K562 (cell line): ENCODE results near the gene EGLN1. TPM values are rescaled to one million over a fixed set of nuclear protein-coding genes. Genes with fewer than 3 reads are reported as not detected.

Experiments used
- EP300 ChIP-seq: IDR thresholded peaks from 2 replicates; pipeline ENCODE4 v1.6.1; 2012; ENCODE audit warnings: low read length, improper control_type of control experiment
- FOSL1 ChIP-seq: fragments of 200-800 bp; sonication (Bioruptor generic); conservative IDR thresholded peaks from 2 replicates; pipeline ENCODE4 v1.6.1; 2016; ENCODE audit warnings: missing genetic modification characterization, missing compliant biosample characterization
- KDM4B ChIP-seq, 2 experiments: fragments of 450-650 bp in 1 of 2; sonication (generic) in 1 of 2; IDR thresholded peaks; 2 replicates each; pipeline ENCODE4 v1.6.1; 2016 to 2017; ENCODE audit warnings: borderline replicate concordance in 2 of 2, antibody characterized with exemption in 1 of 2, low read depth in 1 of 2, mild to moderate bottlenecking in 1 of 2
- POLR3G ChIP-seq: IDR thresholded peaks from 2 replicates; pipeline ENCODE4 v1.6.1; 2011; ENCODE audit not compliant: insufficient read length, insufficient replicate concordance; ENCODE audit errors: extremely low read depth
- PRPF4 ChIP-seq: fragments of 200-400 bp; formaldehyde crosslinking; IDR thresholded peaks from one replicate; pipeline ENCODE4 v1.6.1; 2017; ENCODE audit warnings: low read length, low read depth, mild to moderate bottlenecking; ENCODE audit not compliant: insufficient read depth, poor library complexity, severe bottlenecking
- SMAD4 ChIP-seq: fragments of 250-450 bp; sonication (Bioruptor Pico); conservative IDR thresholded peaks from 2 replicates; pipeline ENCODE4 v1.8.0; 2021; ENCODE audit warnings: inconsistent platforms, mild to moderate bottlenecking, moderate library complexity
- SMARCC2 ChIP-seq: fragments of 450-650 bp; IDR thresholded peaks from 2 replicates; pipeline ENCODE4 v1.6.1; 2017; ENCODE audit warnings: antibody characterized with exemption, moderate library complexity, mild to moderate bottlenecking, low read depth
- SNRNP70 ChIP-seq: fragments of 200-400 bp; formaldehyde crosslinking; optimal IDR thresholded peaks from 2 replicates; pipeline ENCODE3; 2017; ENCODE audit warnings: low read depth, low read length
- SRF ChIP-seq, 2 experiments: fragments of 250-450, 450-650 bp in 1 of 2; sonication (Bioruptor Pico) in 1 of 2; sonication (generic) in 1 of 2; formaldehyde crosslinking; IDR thresholded peaks; 2 replicates each; pipeline versions ENCODE4 v1.5.0 to v1.5.1; 2020 to 2022; ENCODE audit warnings: mild to moderate bottlenecking in 1 of 2, missing genetic modification reagents in 1 of 2
- ZNF140 ChIP-seq: fragments of 250-450 bp; sonication (Bioruptor Pico); IDR thresholded peaks from 2 replicates; pipeline ENCODE4 v1.8.0; 2021; ENCODE audit warnings: moderate library complexity, mild to moderate bottlenecking, inconsistent platforms
- ZNF274 ChIP-seq: IDR thresholded peaks from 2 replicates; pipeline ENCODE4 v1.6.1; 2011; ENCODE audit warnings: low read depth, mild to moderate bottlenecking, low read length, moderate library complexity, borderline replicate concordance
- polyA plus RNA-seq, 8 experiments: library from polyadenylated mRNA; depleted of rRNA in 4 of 8; stranded (reverse) in 5 of 8; unstranded in 3 of 8; fragments of >200 nt; fragmentation: Nextera tagmentation in 2 of 8; fragmentation: Illumina TruSeq in 1 of 8; extraction: Ambion mirVana in 2 of 8; extraction: Trizol in 1 of 8; gene quantifications; 2 replicates each; pipeline versions ENCODE4 v1.2.1 to v1.2.3, GENCODE V29; 2011 to 2014; ENCODE audit warnings: inconsistent platforms in 1 of 8, missing spikeins in 1 of 8
- total RNA-seq, 7 experiments: library from RNA; depleted of rRNA in 6 of 7; stranded (reverse); fragments of >200 nt in 6 of 7; fragmentation: Illumina TruSeq in 2 of 7; extraction: Trizol in 2 of 7; gene quantifications; 2 replicates each; pipeline versions ENCODE4 v1.2.1 to v1.2.3, GENCODE V29; 2011 to 2021; ENCODE audit warnings: low replicate concordance in 1 of 7
- TF ChIP-seq, protein P1 (sequence below), 2 experiments: fragments of 450-650 bp in 1 of 2; IDR thresholded peaks; 2 replicates each; pipeline ENCODE4 v1.6.1; 2011 to 2017; ENCODE audit warnings: low read depth in 2 of 2, antibody characterized with exemption in 1 of 2, borderline replicate concordance in 1 of 2, low read length in 1 of 2, mild to moderate bottlenecking in 1 of 2, mixed read lengths in 1 of 2; ENCODE audit not compliant: control insufficient read depth in 1 of 2
- TF ChIP-seq, protein P2 (sequence below): fragments of 150-350 bp; IDR thresholded peaks from 2 replicates; pipeline ENCODE4 v1.6.1; 2014; ENCODE audit warnings: low read depth, mild to moderate bottlenecking, low read length, borderline replicate concordance
- TF ChIP-seq, protein P3 (sequence below): fragments of 450-650 bp; IDR thresholded peaks from 2 replicates; pipeline ENCODE4 v1.6.1; 2018; ENCODE audit not compliant: partially characterized antibody

The EGLN1 gene
- total and polyA plus RNA-seq, 9 of the 15 experiments (the other 6 are each of a cell fraction or from before 2014, with no cell fraction given): 5.2 to 54.3 (median 24.6) TPM

DNA sequence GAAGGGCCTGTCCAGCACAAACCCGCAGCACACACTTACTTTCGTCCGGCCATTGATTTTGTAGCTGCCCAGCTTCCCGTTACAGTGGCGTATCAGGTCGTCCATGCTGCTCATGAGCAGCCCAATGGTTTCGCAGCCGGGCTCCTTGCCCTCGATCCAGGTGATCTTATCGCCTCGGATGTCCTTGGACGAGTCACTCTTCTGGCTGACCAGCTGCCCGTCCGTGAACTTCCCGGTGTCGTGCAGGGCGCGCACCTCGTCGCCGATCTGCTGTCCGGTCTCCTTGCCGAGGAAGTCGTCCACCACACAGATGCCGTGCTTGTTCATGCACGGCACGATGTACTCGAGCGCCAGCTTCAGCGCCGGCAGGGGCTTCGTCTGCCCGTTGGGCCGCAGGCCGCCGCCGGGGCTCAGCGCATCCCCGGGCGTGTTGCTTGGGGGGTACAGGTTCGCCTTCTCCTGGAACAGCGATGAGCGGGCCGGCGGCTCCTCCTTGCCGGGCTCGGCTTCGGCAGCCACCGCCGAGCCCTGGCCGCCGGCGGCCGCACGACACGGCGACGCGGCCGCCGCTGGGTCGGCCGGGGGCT, 1.0 kb downstream of the EGLN1 start (continued):
- TF ChIP-seq, protein P1, sequence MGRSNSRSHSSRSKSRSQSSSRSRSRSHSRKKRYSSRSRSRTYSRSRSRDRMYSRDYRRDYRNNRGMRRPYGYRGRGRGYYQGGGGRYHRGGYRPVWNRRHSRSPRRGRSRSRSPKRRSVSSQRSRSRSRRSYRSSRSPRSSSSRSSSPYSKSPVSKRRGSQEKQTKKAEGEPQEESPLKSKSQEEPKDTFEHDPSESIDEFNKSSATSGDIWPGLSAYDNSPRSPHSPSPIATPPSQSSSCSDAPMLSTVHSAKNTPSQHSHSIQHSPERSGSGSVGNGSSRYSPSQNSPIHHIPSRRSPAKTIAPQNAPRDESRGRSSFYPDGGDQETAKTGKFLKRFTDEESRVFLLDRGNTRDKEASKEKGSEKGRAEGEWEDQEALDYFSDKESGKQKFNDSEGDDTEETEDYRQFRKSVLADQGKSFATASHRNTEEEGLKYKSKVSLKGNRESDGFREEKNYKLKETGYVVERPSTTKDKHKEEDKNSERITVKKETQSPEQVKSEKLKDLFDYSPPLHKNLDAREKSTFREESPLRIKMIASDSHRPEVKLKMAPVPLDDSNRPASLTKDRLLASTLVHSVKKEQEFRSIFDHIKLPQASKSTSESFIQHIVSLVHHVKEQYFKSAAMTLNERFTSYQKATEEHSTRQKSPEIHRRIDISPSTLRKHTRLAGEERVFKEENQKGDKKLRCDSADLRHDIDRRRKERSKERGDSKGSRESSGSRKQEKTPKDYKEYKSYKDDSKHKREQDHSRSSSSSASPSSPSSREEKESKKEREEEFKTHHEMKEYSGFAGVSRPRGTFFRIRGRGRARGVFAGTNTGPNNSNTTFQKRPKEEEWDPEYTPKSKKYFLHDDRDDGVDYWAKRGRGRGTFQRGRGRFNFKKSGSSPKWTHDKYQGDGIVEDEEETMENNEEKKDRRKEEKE (IDR thresholded peaks at IDR 0.05; ENCODE audit: borderline replicate concordance in 1 of 2, control insufficient read depth in 1 of 2, low read depth in 2 of 2, low read length in 1 of 2): 0 out of 4 replicates have a peak, but pooled peaks of 1 of the 2 experiments have one; percentile 7
- TF ChIP-seq SNRNP70 (no peak), SRF (CRISPR knock-in tag; IDR thresholded peaks at IDR 0.05) (no peak), ZNF274 (no peak), KDM4B (IDR thresholded peaks at IDR 0.05; ENCODE audit: borderline replicate concordance in 2 of 2, low read depth in 1 of 2) (no peak), EP300 (no peak), ZNF140 (CRISPR knock-in tag) (no peak), FOSL1 (tag) (peak; percentile 14), PRPF4 (no peak), POLR3G (no peak), SMARCC2 (peak; percentile 26; the same call in 1 of the 2 replicates), SMAD4 (CRISPR knock-in tag) (0 out of 2 replicates have a peak, but pooled peaks have one; percentile 56)
- TF ChIP-seq, protein P2, sequence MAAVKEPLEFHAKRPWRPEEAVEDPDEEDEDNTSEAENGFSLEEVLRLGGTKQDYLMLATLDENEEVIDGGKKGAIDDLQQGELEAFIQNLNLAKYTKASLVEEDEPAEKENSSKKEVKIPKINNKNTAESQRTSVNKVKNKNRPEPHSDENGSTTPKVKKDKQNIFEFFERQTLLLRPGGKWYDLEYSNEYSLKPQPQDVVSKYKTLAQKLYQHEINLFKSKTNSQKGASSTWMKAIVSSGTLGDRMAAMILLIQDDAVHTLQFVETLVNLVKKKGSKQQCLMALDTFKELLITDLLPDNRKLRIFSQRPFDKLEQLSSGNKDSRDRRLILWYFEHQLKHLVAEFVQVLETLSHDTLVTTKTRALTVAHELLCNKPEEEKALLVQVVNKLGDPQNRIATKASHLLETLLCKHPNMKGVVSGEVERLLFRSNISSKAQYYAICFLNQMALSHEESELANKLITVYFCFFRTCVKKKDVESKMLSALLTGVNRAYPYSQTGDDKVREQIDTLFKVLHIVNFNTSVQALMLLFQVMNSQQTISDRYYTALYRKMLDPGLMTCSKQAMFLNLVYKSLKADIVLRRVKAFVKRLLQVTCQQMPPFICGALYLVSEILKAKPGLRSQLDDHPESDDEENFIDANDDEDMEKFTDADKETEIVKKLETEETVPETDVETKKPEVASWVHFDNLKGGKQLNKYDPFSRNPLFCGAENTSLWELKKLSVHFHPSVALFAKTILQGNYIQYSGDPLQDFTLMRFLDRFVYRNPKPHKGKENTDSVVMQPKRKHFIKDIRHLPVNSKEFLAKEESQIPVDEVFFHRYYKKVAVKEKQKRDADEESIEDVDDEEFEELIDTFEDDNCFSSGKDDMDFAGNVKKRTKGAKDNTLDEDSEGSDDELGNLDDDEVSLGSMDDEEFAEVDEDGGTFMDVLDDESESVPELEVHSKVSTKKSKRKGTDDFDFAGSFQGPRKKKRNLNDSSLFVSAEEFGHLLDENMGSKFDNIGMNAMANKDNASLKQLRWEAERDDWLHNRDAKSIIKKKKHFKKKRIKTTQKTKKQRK: no peak
- TF ChIP-seq, protein P3, sequence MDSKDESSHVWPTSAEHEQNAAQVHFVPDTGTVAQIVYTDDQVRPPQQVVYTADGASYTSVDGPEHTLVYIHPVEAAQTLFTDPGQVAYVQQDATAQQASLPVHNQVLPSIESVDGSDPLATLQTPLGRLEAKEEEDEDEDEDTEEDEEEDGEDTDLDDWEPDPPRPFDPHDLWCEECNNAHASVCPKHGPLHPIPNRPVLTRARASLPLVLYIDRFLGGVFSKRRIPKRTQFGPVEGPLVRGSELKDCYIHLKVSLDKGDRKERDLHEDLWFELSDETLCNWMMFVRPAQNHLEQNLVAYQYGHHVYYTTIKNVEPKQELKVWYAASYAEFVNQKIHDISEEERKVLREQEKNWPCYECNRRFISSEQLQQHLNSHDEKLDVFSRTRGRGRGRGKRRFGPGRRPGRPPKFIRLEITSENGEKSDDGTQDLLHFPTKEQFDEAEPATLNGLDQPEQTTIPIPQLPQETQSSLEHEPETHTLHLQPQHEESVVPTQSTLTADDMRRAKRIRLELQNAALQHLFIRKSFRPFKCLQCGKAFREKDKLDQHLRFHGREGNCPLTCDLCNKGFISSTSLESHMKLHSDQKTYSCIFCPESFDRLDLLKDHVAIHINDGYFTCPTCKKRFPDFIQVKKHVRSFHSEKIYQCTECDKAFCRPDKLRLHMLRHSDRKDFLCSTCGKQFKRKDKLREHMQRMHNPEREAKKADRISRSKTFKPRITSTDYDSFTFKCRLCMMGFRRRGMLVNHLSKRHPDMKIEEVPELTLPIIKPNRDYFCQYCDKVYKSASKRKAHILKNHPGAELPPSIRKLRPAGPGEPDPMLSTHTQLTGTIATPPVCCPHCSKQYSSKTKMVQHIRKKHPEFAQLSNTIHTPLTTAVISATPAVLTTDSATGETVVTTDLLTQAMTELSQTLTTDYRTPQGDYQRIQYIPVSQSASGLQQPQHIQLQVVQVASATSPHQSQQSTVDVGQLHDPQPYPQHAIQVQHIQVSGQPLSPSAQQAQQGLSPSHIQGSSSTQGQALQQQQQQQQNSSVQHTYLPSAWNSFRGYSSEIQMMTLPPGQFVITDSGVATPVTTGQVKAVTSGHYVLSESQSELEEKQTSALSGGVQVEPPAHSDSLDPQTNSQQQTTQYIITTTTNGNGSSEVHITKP: no peak
